HG03342 (cell line): ENCODE data around the gene XCR1.

ENCODE experiments used
- ATAC-seq: cut with Tn5 transposase; IDR thresholded peaks from one replicate; pipeline ENCODE4 v1.9.1; 2021; ENCODE audit warnings: mild to moderate bottlenecking, moderate library complexity; ENCODE audit not compliant: unreplicated experiment

XCR1 gene

DNA sequence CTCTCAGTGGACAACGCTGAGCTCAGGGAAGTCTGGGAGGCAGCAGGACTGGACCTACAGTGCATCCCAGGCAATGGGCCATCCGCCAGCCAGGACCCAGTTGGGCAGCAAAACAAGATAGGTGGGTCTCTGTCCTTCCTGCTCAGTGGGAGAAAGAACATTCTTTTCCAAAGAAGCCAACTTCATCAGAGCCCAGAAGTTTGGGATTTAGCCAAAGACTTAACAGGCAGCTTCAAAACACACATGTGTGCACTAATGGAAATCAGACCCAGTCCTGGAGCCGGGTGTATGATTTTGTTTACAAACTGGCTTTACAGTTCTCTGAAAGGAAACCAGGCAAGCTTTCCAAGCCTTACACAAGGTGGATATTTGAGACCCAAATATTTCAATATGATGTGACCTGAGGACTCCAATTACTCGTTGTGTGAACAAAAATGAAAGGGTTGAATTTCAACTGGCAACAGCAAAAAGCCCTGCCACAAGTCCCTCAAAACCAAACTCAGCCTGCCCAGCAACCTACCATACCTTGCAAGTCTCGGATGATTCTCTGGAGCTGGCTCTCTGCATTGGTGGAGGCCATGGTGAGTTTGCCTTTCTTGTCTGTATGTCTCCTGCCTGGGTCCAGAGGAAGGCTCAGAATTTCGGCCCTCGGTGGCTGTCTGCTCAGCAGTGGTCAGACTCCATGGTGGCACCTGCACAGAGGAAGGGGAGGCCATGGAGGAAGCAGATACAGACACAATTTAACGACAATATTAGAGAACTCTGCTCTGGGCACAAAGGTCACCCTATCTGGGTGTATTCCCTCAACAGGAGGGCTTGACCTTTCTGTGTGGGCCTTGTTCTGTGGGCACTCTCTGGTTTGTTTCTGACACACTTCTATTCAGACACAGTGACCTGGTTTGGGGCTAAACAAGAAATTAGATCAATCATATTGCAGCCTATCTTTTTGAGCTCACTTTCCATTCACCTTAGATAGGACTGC lies 42.7 kb downstream of the XCR1 start:
- ATAC-seq = no peak

DNA sequence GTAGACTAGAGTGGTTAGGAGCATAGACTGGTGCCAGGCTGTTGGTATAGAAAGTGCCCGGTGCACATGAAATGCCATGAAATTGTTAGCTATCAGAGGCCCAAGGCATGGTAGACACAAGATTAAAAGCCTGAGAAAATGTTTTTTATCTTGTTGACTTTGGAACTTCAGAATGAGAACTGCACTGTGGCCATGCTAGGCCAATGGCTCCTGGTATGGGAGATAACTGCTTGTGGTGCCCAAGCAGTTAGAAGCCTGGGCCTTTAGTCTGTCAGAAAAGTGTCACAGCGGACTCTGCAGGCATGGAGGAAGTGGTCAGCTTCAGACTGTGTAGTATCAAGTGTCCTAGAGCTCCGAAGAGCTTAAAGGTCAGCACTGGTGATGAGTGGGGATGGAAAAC lies 43.5 kb downstream of the XCR1 start:
- no peak for ATAC-seq

DNA sequence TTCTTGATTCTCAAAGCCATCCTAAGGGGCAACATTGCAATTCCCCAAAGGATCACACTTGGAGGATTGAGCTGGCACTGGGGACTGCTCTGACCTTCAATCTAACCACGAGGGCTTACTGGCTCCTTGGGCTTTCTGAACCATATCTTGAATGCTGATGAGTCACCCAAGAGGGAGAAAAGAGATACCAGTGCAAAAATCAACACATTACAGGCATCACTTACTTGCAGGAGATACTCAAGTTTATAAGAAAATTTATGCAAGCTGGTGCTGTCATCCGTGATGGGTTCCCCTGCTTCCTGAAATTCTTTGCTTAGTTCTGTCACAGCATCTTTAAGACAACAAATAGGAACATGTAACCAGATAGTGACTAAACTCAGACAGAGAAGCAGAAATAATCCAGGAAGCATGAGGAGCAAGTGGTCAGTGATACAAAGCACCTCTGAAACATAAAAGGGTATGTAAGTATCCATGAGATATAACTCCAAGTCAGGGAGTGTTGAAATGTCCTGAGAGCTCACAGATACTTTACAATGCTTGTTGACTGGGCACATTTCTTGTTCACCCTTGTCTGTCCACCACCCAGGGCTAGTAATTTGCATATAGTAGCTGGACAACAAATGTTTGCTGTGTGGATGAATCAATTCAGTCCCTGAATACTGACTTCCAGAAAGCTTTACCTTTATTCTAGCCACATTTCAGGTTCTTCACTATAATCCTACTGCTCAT lies 45.8 kb downstream of the XCR1 start:
- no peak for ATAC-seq

DNA sequence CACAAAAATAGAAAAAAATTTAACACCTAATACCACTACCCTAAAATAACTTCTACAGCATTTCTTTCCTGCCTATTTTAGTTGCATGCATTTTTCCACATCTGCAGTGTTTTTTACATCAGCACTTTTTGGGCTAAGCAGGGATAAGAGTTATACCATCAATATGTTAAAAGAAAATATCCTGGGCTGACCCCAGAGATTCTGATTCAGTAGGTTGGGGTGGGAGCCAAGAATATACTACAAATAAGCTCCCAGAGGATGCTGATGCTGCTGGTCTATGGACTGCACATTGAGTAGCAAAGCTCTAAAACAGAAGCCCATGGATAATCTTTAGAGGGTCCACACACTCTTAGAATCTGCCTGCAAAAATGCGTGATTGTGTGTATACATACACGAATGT lies 46.5 kb downstream of the XCR1 start:
- ATAC-seq = no peak

DNA sequence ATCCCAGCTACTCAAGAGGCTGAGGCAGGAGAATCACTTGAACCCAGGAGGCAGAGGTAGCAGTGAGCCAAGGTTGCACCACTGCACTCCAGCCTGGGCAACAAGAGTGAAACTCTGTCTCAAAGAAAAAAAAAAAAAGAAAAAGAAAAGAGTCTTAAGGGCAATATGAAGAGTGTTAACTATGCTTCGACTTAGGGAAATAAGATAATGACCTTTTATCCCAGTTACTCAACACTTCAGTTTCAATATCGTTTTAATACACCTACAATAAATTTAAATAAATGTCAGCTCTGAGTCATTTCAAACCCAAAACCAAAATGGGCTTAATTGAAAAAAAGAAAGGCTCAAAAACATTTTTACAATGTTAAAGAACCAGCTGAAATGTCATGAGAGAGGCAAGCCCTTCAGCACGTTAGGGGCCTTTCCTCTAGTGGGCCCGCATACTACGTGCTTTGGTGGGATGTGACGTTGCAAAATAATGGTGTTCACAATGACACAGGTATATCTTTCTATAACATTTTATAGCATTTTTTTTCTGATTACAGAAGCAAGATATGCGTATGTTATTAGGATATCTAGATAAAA lies 47.0 kb downstream of the XCR1 start:
- ATAC-seq = no peak

DNA sequence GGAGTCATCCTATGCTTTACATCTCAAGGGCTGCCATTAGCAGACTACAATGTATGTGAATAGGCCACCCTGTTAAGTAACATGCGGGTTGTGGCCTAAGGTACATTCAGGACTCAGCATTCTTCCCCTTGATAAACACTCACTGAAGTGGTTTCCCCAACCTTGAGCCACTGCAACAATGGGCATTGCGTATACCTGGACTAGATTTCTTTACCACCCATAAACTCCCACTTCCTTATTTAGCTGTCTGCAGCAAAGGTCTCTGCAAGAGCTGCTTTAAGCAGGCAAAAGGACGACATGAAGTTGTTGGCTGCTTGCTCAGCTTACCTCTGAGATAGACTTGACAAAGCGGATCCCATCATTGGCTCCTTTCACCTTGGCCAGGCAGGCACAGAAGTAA lies 47.9 kb downstream of the XCR1 start:
- no peak for ATAC-seq

DNA sequence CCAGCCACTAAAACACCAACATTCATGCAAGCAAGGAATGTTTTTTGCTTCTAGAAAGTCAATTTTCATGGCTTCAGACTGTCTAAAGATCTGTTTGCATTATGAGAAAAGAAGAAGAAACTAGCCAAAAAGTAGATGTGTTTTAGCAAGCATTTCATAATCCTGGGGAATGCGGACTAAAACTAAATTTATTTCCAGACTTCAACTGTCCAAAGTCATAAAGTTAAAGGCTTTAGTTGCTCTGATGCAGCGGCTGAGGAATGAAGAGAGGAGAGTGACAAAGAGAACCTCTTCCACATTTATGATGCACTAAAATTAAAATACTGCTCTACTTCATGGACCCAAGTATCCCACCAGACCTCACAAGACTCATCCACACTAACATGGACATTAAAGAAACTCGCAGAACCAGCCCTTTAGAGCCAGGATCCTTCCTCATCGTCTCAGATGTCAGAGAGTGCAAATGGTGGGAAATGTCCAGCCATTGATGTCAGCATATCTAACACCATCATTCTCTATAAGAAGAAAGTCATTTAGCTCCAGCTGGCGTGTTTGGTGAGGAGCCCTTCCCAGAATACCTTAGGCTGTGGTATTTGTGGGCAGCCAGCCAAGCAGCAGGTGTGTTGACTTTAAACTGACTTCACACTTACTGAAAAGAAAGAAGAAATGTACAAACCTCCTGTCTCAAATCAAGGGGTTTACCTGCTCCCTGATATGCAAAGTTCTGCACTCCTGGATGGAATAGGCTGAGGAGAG lies 49.1 kb downstream of the XCR1 start:
- ATAC-seq = no peak

DNA sequence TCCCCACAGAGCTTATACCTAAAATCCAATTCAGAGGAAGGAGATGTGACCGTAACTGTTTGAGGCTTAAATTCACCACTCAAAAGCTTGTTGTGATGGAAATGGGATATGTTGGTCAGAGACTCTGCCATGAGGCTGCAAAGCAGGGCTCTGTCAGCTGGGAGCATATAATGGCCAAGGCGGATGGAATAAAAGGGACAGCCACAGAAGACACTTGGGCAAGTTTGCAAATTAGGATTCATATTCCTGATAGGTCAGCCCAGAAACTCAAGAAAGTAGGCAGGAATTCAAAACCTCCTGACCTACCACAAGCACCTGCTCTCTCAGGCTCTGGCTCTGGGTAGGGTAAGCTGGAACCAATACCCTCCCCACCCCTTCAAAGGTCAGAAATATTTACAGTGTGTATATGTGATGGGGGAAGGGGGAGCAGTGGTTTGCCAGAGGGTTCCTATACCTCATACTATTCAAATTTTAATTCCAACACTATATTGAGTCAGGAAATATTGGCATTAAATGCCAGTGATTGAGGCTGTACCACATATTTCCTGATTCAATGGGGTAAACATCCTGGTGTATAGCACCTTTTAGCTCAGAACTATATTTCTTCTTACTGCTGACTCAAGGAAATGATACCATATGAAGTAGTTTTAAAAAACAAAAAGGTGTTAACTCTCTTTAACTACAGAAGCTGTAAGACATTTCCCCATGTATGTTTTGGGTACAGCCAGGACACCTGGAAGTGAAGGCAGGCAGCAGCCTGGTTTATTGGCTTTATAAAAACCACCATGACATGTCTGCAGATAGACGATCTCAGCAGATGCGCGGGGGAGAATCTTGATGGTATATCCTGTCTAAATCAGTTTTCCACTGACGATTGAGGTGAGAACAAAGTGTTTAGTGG lies 50.8 kb downstream of the XCR1 start:
- ATAC-seq = no peak

DNA sequence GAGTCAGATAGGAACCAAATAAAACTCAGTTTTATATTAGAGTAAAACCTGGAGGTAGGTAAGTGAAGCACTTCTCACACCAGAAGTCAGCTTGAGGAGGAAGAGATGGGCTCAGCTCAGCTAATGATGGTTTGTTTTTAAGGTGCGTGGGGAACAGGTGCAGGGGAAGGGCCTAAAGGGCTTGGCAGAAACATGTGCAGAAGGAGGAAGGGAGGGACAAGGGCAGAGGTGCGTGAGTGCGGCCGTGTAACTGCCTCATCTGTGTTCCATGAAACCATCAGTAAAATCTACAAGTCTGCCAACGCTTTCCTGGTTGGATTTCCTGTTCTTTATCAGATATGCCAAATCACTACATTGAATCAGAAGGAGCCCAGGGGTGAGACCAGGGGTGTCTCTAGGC lies 51.6 kb downstream of the XCR1 start:
- no peak for ATAC-seq

DNA sequence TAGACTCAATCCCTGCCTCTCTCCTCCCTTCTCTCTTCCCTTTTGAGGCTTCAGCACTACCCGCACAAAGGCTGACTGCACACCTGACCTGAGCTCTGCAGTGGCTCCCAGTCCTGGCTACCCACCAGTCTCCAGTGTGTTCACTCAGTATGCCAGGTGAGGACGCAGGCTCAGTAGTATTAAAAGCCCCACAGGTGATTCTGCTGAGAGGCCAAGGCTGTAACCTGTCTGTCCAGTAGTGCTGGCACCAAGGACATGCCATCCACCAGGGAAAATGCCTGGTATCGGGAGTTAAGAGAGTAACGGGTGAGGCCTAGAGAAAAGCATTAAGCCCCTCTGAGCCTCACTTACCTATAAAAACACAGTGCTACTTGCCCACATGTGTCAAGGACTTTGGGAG lies 52.6 kb downstream of the XCR1 start:
- ATAC-seq = no peak

DNA sequence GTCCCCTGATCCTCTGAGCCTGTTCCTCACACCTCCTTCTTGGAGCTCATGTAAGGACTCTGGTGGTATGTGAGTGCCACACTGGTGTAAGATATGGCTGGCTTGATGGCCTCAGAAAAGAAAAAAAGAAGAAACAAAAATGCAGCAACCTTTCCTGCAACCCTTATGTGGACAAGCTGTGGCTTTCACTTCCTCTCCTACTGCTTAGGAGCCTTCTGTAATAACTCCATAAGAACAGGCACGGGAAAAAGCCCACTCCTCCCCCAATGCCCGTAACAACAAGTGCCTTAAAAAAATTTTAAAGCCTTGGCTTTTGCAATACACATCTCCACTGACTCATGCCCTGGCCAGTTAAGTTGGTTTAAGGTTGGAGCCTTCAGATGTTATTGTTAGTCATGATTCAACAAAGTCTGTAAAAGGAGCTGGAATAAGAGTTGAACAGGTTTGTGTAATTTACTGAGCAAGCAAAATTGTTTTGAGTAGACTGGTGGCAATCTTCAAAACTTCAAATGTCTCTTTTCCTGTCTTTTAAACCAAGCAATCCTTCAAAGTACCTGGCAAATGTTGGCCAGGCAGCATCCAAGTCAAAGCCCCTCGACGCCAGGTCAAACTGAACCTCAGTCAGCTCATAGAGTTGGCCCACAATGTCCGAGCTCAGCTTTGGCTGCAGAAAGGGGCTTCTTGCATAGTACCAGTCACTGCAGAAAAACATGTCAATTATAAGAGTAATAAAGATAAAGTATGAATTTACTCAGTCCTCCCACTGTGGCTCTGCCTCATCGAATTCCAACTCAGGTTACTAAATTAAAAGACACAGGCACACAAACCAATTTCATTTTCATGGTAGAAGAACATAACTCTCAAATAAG lies 54.5 kb downstream of the XCR1 start:
- ATAC-seq = no peak

DNA sequence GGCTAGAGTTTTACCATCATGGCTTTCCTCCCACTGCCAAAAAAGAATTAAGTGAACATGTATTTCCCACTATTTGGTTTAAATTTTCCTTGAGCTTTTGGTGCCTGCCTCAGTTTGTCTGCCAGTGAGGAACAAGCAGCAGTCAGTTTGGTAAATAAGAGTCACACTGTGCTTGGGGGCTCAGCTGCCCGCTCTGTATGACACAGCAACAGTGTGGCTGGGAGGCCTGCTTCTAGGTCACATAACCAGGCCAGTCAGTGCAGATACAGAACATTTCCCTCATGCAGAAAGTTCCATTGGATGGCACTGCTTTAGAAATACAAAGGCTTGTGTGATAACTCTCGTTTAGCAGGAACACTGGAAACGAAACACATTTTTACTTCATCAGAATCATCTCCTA lies 57.3 kb downstream of the XCR1 start:
- no peak for ATAC-seq

DNA sequence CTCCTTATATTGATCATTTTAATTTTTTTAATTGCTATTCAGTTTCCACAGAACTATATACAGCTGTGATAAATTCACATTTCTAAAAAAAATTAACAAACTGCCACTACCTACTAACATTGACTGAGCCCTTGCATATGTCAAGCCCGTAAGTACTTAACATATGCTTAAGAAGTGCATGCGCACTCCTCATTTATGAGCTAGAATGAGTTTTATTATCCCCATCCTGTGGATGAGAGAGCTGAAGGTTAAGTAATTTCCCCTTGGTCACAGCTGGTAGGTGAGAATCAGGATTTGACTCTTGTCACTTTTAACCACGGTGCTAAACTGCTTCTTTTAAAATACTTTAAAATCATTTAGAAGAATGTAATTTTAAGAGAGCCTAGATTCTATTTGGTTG lies 58.2 kb downstream of the XCR1 start:
- ATAC-seq = no peak

DNA sequence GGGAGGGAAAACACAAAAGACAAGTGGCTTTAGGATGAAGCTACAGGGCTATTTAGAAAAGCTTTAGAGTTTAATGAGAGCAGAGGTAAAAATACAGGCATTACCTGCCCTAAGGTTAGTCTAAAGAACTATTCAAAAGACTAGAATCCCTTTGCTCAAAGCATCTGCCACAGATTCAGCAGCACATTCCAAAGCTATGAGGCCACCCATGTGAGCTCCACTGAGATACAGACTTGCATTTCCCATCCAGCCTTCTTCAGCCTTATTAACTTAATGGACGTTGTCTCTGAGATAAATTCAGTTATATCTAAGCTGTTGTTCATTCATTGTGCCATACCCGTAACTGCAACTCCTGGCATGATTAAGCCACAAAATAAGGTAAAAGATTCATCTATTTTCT lies 58.6 kb downstream of the XCR1 start:
- ATAC-seq = no peak

DNA sequence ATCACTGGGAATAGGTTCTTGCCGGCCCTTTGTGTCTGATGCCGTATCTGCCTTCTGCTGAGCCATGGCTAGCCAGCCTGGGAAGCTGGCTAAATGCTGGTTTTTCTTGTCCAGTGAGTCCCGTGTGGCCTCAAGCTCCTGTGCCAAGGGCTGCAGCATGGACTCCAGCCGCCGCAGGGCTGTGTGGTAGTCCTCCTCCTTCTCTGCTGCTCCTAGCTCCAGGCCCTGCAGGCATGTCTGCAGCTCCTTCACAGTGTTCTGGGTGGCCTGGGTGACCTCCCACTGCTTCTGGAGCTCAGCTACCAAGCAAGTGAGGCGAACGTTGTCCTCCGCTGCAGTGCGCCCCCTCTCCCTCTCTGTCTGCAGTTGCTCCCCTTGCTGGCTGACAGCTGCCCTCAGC lies 59.1 kb downstream of the XCR1 start:
- no peak for ATAC-seq

DNA sequence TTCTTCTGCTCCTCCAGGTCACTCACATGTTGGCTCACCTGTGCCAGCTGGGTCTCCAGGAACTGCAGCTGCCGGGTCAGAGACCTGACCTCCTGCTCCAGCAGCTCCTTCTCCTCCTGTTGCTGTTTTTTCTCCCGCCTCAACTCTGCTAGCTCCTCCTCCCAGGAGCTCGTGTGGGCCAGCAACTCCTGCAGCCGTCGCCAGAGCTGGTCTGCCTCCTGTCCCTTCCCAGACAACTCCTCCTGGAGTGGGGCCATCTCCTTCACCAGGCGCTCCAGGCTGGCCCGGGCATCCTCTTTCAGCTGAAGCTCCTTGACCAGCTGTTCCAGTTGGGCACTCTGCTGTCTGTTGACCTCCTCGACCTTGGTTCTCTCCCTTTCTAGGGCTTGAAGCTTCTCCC lies 59.6 kb downstream of the XCR1 start:
- ATAC-seq = no peak
